ENCODE measurements around the gene COL23A1.
"Not testable (repeated sequence)": the region's sequence is repeated elsewhere in the genome, so short reads cannot be mapped to it uniquely, and the experiment has no call there.

The COL23A1 gene

DNA sequence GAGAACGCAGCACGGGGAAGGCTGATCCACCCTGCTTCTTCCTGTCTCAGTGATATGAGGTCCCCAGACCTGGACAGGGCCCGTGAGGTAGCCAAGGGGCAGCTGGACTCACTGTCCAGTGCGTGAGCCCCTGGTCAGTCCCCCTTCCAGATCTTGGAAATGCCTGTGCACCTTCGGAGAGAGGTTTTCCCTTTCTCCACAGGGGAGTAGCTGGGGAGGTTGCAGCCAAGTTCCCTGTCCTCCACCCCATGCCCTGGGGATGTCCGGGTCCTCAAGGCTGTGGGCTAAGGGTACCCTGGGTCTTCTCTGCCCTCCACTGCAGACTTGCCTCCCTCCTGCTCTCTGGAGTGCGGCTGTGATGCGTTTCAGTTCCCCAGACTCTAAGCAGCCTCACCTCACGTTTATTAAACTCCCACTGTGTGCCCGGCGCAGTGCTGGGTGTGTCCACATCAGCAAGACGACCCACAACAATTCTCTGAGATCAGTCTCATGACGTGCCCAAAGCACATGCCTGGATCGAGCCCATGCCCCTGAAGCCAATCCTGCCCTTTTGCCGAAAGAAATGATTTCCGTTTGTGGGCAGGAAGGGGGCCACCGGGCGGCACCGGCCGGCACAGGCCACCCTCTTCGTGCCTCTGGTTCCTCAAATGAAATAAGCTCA lies 256.2 kb downstream of the COL23A1 start:
- DNase-seq = no peak

DNA sequence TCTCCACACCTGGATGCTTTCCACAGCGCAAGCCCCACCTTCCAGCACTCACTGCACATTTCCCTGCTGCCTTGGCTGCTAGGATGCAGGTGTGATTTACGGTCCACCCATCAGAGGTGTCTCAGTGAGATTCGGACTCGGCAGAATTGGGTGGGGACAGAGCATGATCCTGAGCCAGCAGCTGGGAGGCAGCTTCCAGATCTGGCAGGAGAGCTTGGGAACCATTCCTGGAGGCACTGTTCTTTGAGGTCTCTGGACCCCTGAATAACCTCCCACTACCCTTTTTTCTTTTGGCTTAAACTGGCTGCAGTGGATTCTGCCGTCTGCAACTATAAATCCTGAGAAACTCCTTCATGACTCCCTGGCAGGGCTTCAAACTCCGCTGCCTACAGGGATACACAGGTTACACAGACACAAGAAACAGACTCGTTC lies 258.0 kb downstream of the COL23A1 start:
- no peak for DNase-seq

- DNase-seq = no peak
Observed at GRCh38 chr5:178331491-178331996, 258.6 kb downstream of the COL23A1 start.

DNA sequence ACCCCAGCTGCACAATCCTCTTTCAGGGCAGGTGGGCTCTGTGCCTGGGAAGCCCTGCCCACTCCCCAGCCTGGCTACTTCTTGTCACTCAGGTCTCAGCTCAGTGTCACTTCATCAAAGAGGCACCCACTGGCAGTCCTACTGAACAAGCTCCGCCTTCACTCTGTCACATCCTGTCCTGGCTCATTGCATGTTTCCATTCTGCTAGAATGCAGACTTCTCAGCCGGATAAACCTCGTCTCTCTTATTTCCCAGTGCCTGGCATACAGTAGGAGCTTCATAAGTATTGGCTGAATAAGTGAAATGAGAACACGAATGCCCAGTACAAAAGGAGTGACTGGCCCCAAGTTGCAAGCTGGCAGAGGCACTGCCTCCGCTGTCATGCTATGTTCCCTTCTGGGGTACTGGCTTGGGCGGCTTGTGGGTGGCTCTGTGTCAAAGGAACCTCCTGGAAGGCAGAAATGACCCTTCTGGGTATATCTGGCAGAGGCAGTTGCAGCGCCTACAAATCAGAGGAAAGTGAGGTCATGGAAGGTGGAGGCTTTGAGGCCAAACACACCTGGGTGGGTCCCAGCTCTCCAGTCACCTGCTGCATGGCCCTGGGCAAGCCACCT lies 259.3 kb downstream of the COL23A1 start:
- DNase-seq = peak in 1 of 5 experiments; percentile 8

GRCh38 chr5:178328826-178329730 lies 261.1 kb downstream of the COL23A1 start:
- no peak for DNase-seq

GRCh38 chr5:178327931-178328711 lies 262.1 kb downstream of the COL23A1 start:
- no peak for DNase-seq

GRCh38 chr5:178327446-178327845 lies 262.7 kb downstream of the COL23A1 start:
- no peak for DNase-seq

GRCh38 chr5:178326374-178326715 lies 263.8 kb downstream of the COL23A1 start:
- no peak for DNase-seq

GRCh38 chr5:178325679-178326373 lies 264.4 kb downstream of the COL23A1 start:
- no peak for DNase-seq

DNA sequence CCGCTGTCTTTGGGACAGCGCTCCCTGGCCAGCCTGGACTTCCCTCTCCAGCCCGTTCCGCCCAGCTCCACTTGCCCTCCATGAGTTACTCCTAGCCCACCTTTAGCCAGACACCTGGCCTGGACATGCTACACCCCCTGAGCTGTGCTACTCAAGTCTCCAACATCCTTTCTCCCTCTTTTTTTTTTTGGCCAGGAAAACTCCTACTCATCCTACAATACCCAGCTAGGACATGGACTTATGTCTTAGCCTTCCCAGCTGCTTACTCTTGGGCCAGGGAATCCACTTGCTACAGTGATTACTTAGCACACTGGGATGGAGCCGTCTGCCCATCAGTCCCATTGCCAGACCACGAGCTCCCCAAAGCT lies 264.9 kb downstream of the COL23A1 start:
- DNase-seq = no peak

DNA sequence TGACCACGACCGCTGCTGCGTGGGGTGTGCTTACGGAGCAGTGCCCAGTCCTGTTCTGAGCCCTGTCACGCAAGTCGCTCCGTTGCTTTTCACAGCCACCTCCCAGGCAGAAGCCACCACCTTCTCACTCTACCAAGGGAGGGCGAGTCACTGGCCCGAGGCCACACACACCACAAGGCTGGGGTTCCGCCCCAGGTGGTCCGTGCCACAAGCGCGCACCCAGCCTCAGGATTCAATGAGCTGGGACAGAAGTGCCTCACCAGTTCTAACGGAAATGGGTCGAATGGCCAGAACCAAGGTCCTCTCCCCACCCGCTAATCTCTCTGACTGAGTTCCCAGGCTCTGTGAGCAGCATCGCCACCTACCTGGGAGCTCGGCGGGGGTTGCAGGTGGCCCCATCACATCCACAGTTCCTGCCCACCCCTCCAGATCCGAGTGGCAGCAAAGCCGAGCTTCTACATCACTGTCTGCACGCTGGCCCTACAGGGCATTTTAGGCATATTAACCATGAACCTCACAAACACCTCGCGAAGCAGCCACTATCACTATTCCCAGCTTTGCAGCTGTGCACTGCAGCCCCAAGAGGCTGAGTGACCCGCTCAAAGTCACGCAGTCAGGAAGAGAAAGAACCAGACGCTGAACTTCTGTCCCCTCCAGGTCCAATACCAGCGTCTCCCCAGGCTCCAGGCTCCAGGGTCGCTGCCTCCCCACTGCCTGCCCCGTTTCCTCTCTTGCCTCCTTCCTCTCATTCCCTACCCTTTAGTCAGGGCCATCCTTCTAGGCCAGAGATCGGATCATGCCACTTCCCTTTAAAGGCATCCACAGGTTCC lies 265.5 kb downstream of the COL23A1 start:
- no peak for DNase-seq

- DNase-seq = no peak
Observed at GRCh38 chr5:178323961-178324360, 266.2 kb downstream of the COL23A1 start.

GRCh38 chr5:178323541-178323865 lies 266.7 kb downstream of the COL23A1 start:
- no peak for DNase-seq

GRCh38 chr5:178322736-178323540 lies 267.3 kb downstream of the COL23A1 start:
- no peak for DNase-seq

DNA sequence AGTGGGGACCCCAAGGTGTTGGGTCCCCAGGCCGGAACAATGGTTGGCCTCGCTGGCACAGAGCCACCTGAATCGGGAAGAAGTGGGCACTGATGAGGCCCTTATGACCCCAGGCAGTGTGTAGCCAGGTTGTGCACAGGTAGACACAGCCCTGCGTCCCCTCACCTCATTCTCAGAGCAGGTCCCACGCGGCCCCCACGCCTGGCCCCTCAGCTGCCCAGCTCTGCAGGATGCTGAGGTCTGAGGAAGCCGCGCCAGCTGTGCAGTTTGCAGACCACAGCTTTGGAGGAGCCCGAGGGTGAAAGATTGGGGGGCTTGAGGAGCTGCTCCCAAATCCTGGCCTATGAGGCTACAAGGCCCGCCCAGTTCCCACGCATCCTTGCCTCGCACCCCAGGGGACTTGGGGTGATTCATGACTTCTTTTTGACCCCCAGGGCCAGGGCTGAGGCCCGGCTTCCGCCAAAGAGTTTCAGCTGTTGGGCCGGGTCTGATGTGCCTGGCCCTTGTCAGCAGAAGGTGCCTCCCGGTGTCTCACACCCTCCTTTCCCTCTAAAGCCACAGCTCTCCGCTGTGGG lies 269.8 kb downstream of the COL23A1 start:
- DNase-seq = no peak

DNA sequence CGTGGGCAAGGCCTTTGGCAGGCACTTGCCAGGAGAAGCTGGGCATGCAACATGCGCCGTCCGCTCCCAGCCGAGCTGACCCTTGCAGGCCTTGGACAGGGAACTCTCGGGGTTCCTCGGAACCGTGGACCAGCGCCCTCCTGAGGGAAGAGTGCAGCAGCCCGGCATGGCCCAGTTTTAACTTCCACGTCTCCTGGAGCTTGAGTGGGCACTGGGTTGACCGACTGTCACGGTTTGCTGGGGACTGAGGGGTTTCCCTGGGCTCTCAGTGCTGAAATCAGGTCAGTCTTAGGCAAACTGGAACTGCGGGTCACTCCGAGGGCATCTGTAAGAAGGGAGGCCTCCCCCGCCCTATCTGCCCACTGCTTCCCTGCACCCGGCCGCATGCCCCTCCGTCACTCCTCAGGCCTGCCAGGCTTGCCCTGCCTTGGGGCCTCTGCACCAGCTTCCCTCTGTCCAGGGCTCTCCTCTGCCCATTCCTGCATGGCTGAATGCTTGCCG lies 270.6 kb downstream of the COL23A1 start:
- no peak for DNase-seq

- DNase-seq = no peak
Observed at GRCh38 chr5:178318893-178319292, 271.3 kb downstream of the COL23A1 start.

DNA sequence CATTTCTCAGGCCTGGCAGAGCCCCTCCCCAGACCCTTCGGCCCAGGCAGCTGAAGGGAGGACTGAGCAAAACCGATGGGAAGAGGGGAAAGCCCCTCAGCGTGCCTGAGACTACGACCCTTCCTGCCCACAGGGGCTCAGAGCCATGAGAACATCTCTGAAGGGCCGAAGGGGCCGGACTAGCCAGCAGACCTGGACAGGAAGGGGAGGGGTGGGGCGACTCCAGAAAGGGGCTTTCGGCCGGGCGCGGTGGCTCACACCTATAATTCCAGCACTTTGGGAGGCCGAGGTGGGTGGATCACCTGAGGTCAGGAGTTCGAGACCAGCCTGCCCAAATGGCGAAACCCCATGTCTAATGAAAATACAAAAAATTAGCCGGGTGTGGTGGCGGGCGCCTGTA lies 271.8 kb downstream of the COL23A1 start:
- DNase-seq = no peak

- DNase-seq = not testable (repeated sequence)
Observed at GRCh38 chr5:178317727-178318126, 272.5 kb downstream of the COL23A1 start.
